ENCODE data around the gene CPSF3.

Gene CPSF3

GRCh38 chr2:9466147-9466683 is 42.8 kb downstream of the CPSF3 start:
- ATAC-seq (ENCODE audit: insufficient read depth, low read depth) (no peak), DNase-seq (no peak)
- no peaks in the 10 kb centered on the region for H3K9me3 ChIP-seq (ENCODE audit: insufficient read depth, low read length, severe bottlenecking)
- no peak overlapping the region for H3K4me2 ChIP-seq (ENCODE audit: insufficient read depth, low read length)
- H4K20me1 ChIP-seq (ENCODE audit: insufficient read depth, low read length): no peaks in the 10 kb centered on the region
- TF ChIP-seq CTCF (IDR thresholded peaks at IDR 0.05; ENCODE audit: borderline replicate concordance, extremely low read depth, low read length, poor library complexity, severe bottlenecking) (no peak), EZH2 (IDR thresholded peaks at IDR 0.05; ENCODE audit: borderline replicate concordance, low read depth, low read length, severe bottlenecking) (no peak)
- no peak overlapping the region for H3K9ac ChIP-seq (ENCODE audit: low read depth, low read length)
- no peaks in the 10 kb centered on the region for H3K79me2 ChIP-seq (ENCODE audit: insufficient read depth, low read length)
- H3K4me3 ChIP-seq (ENCODE audit: low read depth in 1 of 2, low read length in 2 of 2): no peak overlapping the region
- no peak overlapping the region for H3K27ac ChIP-seq (ENCODE audit: low read length)
- H3K27me3 ChIP-seq (ENCODE audit: insufficient read depth, low read length, poor library complexity): no peaks in the 10 kb centered on the region
- H3K4me1 ChIP-seq (ENCODE audit: insufficient read depth, low read length): no peaks in the 10 kb centered on the region
- peaks cover 74% of the 10 kb centered on the region for H3K36me3 ChIP-seq (ENCODE audit: insufficient read depth, low read length)
- H2AFZ ChIP-seq (ENCODE audit: low read depth, low read length): no peak overlapping the region

GRCh38 chr2:9467687-9468086 is 44.2 kb downstream of the CPSF3 start:
- TF ChIP-seq EZH2 (IDR thresholded peaks at IDR 0.05; ENCODE audit: borderline replicate concordance, low read depth, low read length, severe bottlenecking) (no peak), CTCF (IDR thresholded peaks at IDR 0.05; ENCODE audit: borderline replicate concordance, extremely low read depth, low read length, poor library complexity, severe bottlenecking) (no peak)
- Histone ChIP-seq H3K9ac (ENCODE audit: low read depth, low read length) (no peak overlapping the region), H3K36me3 (ENCODE audit: insufficient read depth, low read length) (peaks cover 72% of the 10 kb centered on the region), H2AFZ (ENCODE audit: low read depth, low read length) (no peak overlapping the region), H4K20me1 (ENCODE audit: insufficient read depth, low read length) (no peaks in the 10 kb centered on the region), H3K27me3 (ENCODE audit: insufficient read depth, low read length, poor library complexity) (no peaks in the 10 kb centered on the region), H3K9me3 (ENCODE audit: insufficient read depth, low read length, severe bottlenecking) (no peaks in the 10 kb centered on the region), H3K27ac (ENCODE audit: low read length) (no peak overlapping the region), H3K79me2 (ENCODE audit: insufficient read depth, low read length) (no peaks in the 10 kb centered on the region), H3K4me2 (ENCODE audit: insufficient read depth, low read length) (no peak overlapping the region), H3K4me3 (ENCODE audit: low read depth in 1 of 2, low read length in 2 of 2) (no peak overlapping the region), H3K4me1 (ENCODE audit: insufficient read depth, low read length) (no peaks in the 10 kb centered on the region)
- no peak for DNase-seq
- ATAC-seq (ENCODE audit: insufficient read depth, low read depth): no peak

- H3K27me3 ChIP-seq (ENCODE audit: insufficient read depth, low read length, poor library complexity): no peaks in the 10 kb centered on the region
- H3K36me3 ChIP-seq (ENCODE audit: insufficient read depth, low read length): peaks cover 55% of the 10 kb centered on the region
Measured at GRCh38 chr2:9471206-9471605, 47.8 kb downstream of the CPSF3 start.

More at GRCh38 chr2:9471206-9471605, 47.8 kb downstream of the CPSF3 start:
- DNase-seq (no peak), ATAC-seq (ENCODE audit: insufficient read depth, low read depth) (no peak)
- H3K9me3 ChIP-seq (ENCODE audit: insufficient read depth, low read length, severe bottlenecking): no peaks in the 10 kb centered on the region
- no peak overlapping the region for H3K27ac ChIP-seq (ENCODE audit: low read length)
- no peak overlapping the region for H3K4me2 ChIP-seq (ENCODE audit: insufficient read depth, low read length)
- no peaks in the 10 kb centered on the region for H4K20me1 ChIP-seq (ENCODE audit: insufficient read depth, low read length)
- peaks cover 24% of the 10 kb centered on the region for H3K4me1 ChIP-seq (ENCODE audit: insufficient read depth, low read length)
- TF ChIP-seq CTCF (IDR thresholded peaks at IDR 0.05; ENCODE audit: borderline replicate concordance, extremely low read depth, low read length, poor library complexity, severe bottlenecking): no peak
- no peak for TF ChIP-seq EZH2 (IDR thresholded peaks at IDR 0.05; ENCODE audit: borderline replicate concordance, low read depth, low read length, severe bottlenecking)
- H3K79me2 ChIP-seq (ENCODE audit: insufficient read depth, low read length): peaks cover 12% of the 10 kb centered on the region
- H2AFZ ChIP-seq (ENCODE audit: low read depth, low read length): no peak overlapping the region
- no peak overlapping the region for H3K9ac ChIP-seq (ENCODE audit: low read depth, low read length)
- H3K4me3 ChIP-seq (ENCODE audit: low read depth in 1 of 2, low read length in 2 of 2): no peak overlapping the region
